CD14-positive monocyte (primary cell): ENCODE measurements around the gene CD300E. TPM values are rescaled to one million over a fixed set of nuclear protein-coding genes. Genes with fewer than 3 reads are reported as not detected.

Experiments
- DNase-seq, 3 donors: peaks; one replicate each; pipeline ENCODE4 v3.0.0-alpha.2; 2011 to 2022
- H2AFZ ChIP-seq: 2 replicates; pipeline ENCODE4 v1.6.0; 2012; ENCODE audit warnings: mild to moderate bottlenecking, low read depth, low read length, inconsistent platforms; ENCODE audit not compliant: insufficient read depth, poor library complexity, severe bottlenecking
- H3K27ac ChIP-seq, 2 donors: 1 replicate in 1 of 2; 2 replicates in 1 of 2; pipeline ENCODE4 v1.5.1; 2012 to 2013; ENCODE audit warnings: low read length in 2 of 2, control low read depth in 1 of 2, inconsistent platforms in 1 of 2, low read depth in 1 of 2, mild to moderate bottlenecking in 1 of 2
- H3K27me3 ChIP-seq, 2 donors: one replicate each; pipeline versions ENCODE4 v1.6.0 to v1.6.1; 2011 to 2013; ENCODE audit warnings: low read length in 2 of 2; ENCODE audit not compliant: control insufficient read depth in 2 of 2, insufficient read depth in 2 of 2
- H3K36me3 ChIP-seq, 2 donors: replicated peaks in 1 of 2; 1 replicate in 1 of 2; 2 replicates in 1 of 2; pipeline versions ENCODE4 v1.5.1 to v1.6.1; 2012 to 2013; ENCODE audit warnings: low read length in 2 of 2, control low read depth in 1 of 2, inconsistent platforms in 1 of 2, mild to moderate bottlenecking in 1 of 2; ENCODE audit not compliant: insufficient read depth in 2 of 2, control insufficient read depth in 1 of 2
- H3K4me1 ChIP-seq, 2 donors: 1 replicate in 1 of 2; 2 replicates in 1 of 2; pipeline versions ENCODE4 v1.5.1 to v1.6.1; 2012 to 2013; ENCODE audit warnings: low read length in 2 of 2, control low read depth in 1 of 2, inconsistent platforms in 1 of 2, mild to moderate bottlenecking in 1 of 2, moderate library complexity in 1 of 2; ENCODE audit not compliant: insufficient read depth in 2 of 2, control insufficient read depth in 1 of 2
- H3K4me2 ChIP-seq: replicated peaks from 2 replicates; pipeline ENCODE3; 2012; ENCODE audit warnings: low read length, moderate library complexity, mild to moderate bottlenecking; ENCODE audit not compliant: poor library complexity, severe bottlenecking; ENCODE audit errors: extremely low read depth
- H3K4me3 ChIP-seq, 3 experiments: fragments of 200-600 bp in 1 of 3; sonication (generic) in 1 of 3; replicated peaks in 1 of 3; 1 replicate in 2 of 3; 2 replicates in 1 of 3; pipeline ENCODE4 v1.5.1; 2011 to 2013; ENCODE audit warnings: low read length in 3 of 3, mild to moderate bottlenecking in 3 of 3, control low read depth in 2 of 3, low read depth in 2 of 3, inconsistent platforms in 1 of 3, moderate library complexity in 1 of 3
- H3K79me2 ChIP-seq: 2 replicates; pipeline ENCODE4 v1.6.0; 2012; ENCODE audit warnings: mild to moderate bottlenecking, control low read depth, inconsistent platforms, low read length, moderate library complexity; ENCODE audit not compliant: insufficient read depth
- H3K9ac ChIP-seq: 2 replicates; pipeline ENCODE4 v1.6.0; 2017; ENCODE audit warnings: low read length, mild to moderate bottlenecking; ENCODE audit not compliant: insufficient read depth, poor library complexity, severe bottlenecking
- H3K9me3 ChIP-seq, 2 donors: replicated peaks in 1 of 2; 1 replicate in 1 of 2; 2 replicates in 1 of 2; pipeline versions ENCODE4 v1.5.1 to v1.6.1; 2012 to 2013; ENCODE audit warnings: low read length in 2 of 2, control low read depth in 1 of 2; ENCODE audit not compliant: control insufficient read depth in 1 of 2, insufficient read depth in 1 of 2
- H4K20me1 ChIP-seq: 2 replicates; pipeline ENCODE4 v1.6.0; 2012; ENCODE audit warnings: mild to moderate bottlenecking, low read length, control low read depth, moderate library complexity; ENCODE audit not compliant: insufficient read depth
- H3K27ac Mint-ChIP-seq, 7 donors: one replicate each; pipeline ENCODE4 v1.8.0; 2020; ENCODE audit warnings: mild to moderate bottlenecking in 7 of 7, mixed read lengths in 7 of 7, moderate library complexity in 6 of 7, inconsistent platforms in 2 of 7
- H3K27me3 Mint-ChIP-seq, 3 donors: one replicate each; pipeline ENCODE4 v1.8.0; 2021 to 2022; ENCODE audit warnings: low read depth in 3 of 3, mild to moderate bottlenecking in 3 of 3, mixed read lengths in 3 of 3, moderate library complexity in 3 of 3, inconsistent platforms in 1 of 3
- H3K36me3 Mint-ChIP-seq, 2 donors: one replicate each; pipeline ENCODE4 v1.8.0; 2020; ENCODE audit warnings: mixed read lengths in 2 of 2, inconsistent platforms in 1 of 2, mild to moderate bottlenecking in 1 of 2
- H3K4me1 Mint-ChIP-seq: one replicate; pipeline ENCODE4 v1.8.0; 2020; ENCODE audit warnings: mild to moderate bottlenecking, mixed read lengths
- H3K4me3 Mint-ChIP-seq, 2 donors: one replicate each; pipeline ENCODE4 v1.8.0; 2020; ENCODE audit warnings: mild to moderate bottlenecking in 2 of 2, mixed read lengths in 2 of 2, moderate library complexity in 1 of 2
- H3K9me3 Mint-ChIP-seq, 7 donors: one replicate each; pipeline ENCODE4 v1.8.0; 2020 to 2022; ENCODE audit warnings: mixed read lengths in 7 of 7, mild to moderate bottlenecking in 6 of 7, moderate library complexity in 6 of 7, inconsistent platforms in 2 of 7
- CTCF ChIP-seq: fragments of 200-600 bp; IDR thresholded peaks from one replicate; pipeline ENCODE4 v1.8.0; 2022; ENCODE audit warnings: antibody characterized with exemption, mild to moderate bottlenecking
- WGBS: methylation state at CpG from one replicate; pipeline ENCODE4 v1.1.5; 2013; ENCODE audit warnings: missing lambda C conversion rate; ENCODE audit not compliant: insufficient coverage; 5-methylcytosine and 5-hydroxymethylcytosine counted together
- intact Hi-C, 2 donors: fragments of 100-400 bp; cut with micrococcal nuclease; formaldehyde crosslinking; loops; one replicate each; pipeline versions ENCODE4 v1.15.0 to v1.15.1; 2023
- polyA plus RNA-seq, 3 donors: library from polyadenylated mRNA; depleted of rRNA in 1 of 3; unstranded in 2 of 3; stranded (reverse) in 1 of 3; fragments of 300-500 nt in 2 of 3; fragments of >200 nt in 1 of 3; fragmentation: Illumina TruSeq in 2 of 3; gene quantifications; 1 replicate in 2 of 3; 2 replicates in 1 of 3; pipeline ENCODE4 v1.2.3, GENCODE V29; 2012 to 2021

The CD300E gene
- polyA plus RNA-seq, 3 donors: 65.0 to 228 (median 122) TPM

DNA sequence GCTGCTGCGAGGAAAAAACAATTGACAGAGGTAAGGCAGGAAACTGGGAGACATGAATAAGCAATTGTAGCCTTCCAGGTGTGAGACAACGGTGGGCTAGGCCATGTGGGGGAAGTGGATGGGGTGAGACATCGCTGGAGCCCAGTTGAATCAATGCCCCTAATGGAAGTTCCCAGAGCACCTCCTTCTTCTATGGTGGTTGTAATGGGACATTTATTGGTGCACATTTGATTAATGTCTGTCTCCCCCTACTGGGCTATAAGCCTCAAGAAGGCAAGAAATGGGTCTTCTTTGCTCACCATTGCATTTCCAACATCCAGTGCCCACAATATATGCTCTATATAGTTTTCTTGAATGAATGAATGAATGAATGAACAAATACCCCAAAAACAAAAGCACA lies 22.7 kb upstream of the CD300E start:
- peak; percentile 73 for TF ChIP-seq CTCF
- no peaks in the 10 kb centered on the region for H3K36me3 ChIP-seq
- H3K9ac ChIP-seq: no peak overlapping the region
- no peaks in the 10 kb centered on the region for H3K9me3 ChIP-seq
- H3K79me2 ChIP-seq: no peaks in the 10 kb centered on the region
- peaks cover 5 to 9% of the 10 kb centered on the region in 2 donors for H3K36me3 Mint-ChIP-seq
- H3K4me1 Mint-ChIP-seq: peaks cover 50% of the 10 kb centered on the region
- H2AFZ ChIP-seq: no peak overlapping the region
- no peak overlapping the region for H3K4me3 ChIP-seq
- peak overlapping the region; percentile 22 for H3K4me2 ChIP-seq
- H3K4me3 Mint-ChIP-seq: peak overlapping the region in 1 of 2 donors; percentile 22
- peak overlapping the region in 6 of 7 donors; percentile 23 to 91 (median 76) for H3K27ac Mint-ChIP-seq
- WGBS: 44% methylated on average over 2 of the region's 3 CpGs
- H4K20me1 ChIP-seq: no peaks in the 10 kb centered on the region
- H3K4me1 ChIP-seq: peaks cover 43 to 51% of the 10 kb centered on the region in 2 donors
- peaks cover 5 to 17% (median 10%) of the 10 kb centered on the region in 3 donors for H3K27me3 Mint-ChIP-seq
- no peak overlapping the region for H3K27ac ChIP-seq
- peaks cover 0 to 4% (median 0%) of the 10 kb centered on the region in 7 donors for H3K9me3 Mint-ChIP-seq
- intact Hi-C loops: loop anchor here (2.0 to 10.0 kb wide), 4 partner anchors 34 to 271 kb away; partner anchors contain the start of gene CD300H (in 1 of the 2)
- peak; percentile 66 to 85 (median 81) for DNase-seq
- no peaks in the 10 kb centered on the region for H3K27me3 ChIP-seq

DNA sequence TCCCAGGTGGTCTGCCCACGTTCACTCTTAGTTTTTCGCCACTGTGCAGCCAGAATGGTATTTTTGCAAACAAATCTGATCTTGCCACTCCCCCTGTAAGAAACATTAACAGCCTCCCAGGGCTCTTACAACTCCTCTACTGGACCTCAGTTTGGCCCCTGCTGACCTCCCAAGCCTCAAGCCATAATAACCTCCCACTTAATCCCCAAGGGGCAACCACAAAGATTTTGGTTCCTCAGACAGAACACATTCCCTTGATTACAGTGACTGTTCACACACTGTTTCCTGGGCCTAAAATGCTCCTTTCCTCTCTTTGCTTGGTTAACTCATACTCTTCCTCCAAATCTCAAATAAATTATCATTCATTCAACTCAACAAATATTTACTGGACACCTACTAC lies 21.5 kb upstream of the CD300E start:
- no peak overlapping the region for H3K4me3 ChIP-seq
- no peaks in the 10 kb centered on the region for H3K9me3 ChIP-seq
- intact Hi-C loops: loop anchor here (5.0 to 10.0 kb wide), 3 partner anchors 33 to 270 kb away; partner anchors contain the start of gene CD300H (in 1 of the 2)
- no peaks in the 10 kb centered on the region for H4K20me1 ChIP-seq
- H3K4me2 ChIP-seq: no peak overlapping the region
- no peaks in the 10 kb centered on the region for H3K79me2 ChIP-seq
- Mint-ChIP-seq H3K27me3 (peaks cover 1 to 14% (median 10%) of the 10 kb centered on the region in 3 donors), H3K4me3 (no peak overlapping the region), H3K4me1 (peaks cover 63% of the 10 kb centered on the region), H3K27ac (peak overlapping the region; percentile 15 to 91 (median 46)), H3K36me3 (peaks cover 5 to 9% of the 10 kb centered on the region in 2 donors), H3K9me3 (peaks cover 0 to 2% (median 0%) of the 10 kb centered on the region in 7 donors)
- H3K27ac ChIP-seq: no peak overlapping the region
- no peak overlapping the region for H3K9ac ChIP-seq
- no peak for TF ChIP-seq CTCF
- H3K4me1 ChIP-seq: peaks cover 55 to 63% of the 10 kb centered on the region in 2 donors
- WGBS: 100% methylated on average over 2 of the region's 2 CpGs
- no peaks in the 10 kb centered on the region for H3K27me3 ChIP-seq
- no peaks in the 10 kb centered on the region for H3K36me3 ChIP-seq
- H2AFZ ChIP-seq: no peak overlapping the region
- DNase-seq: no peak
